Aorta (tissue), 5 donors: ENCODE data around the gene ENOX1. TPM values are rescaled to one million over a fixed set of nuclear protein-coding genes. Genes with fewer than 3 reads are reported as not detected.

Experiments used
- ATAC-seq: fragments of 200-7000 bp; cut with Tn5 transposase; one replicate; pipeline ENCODE4 v1.9.1; 2022; ENCODE audit warnings: moderate library complexity; ENCODE audit not compliant: low FRiP score
- DNase-seq, 2 donors: peaks; one replicate each; pipeline ENCODE4 v3.0.0-alpha.2; 2020
- H3K27ac ChIP-seq, 2 donors: one replicate each; pipeline ENCODE4 v1.5.1; 2013; ENCODE audit warnings: low read length in 2 of 2, mild to moderate bottlenecking in 2 of 2, moderate library complexity in 2 of 2, control low read depth in 1 of 2, inconsistent platforms in 1 of 2, low read depth in 1 of 2
- H3K27me3 ChIP-seq, 2 donors: one replicate each; pipeline ENCODE4 v1.6.1; 2013; ENCODE audit warnings: control low read depth in 1 of 2, low read length in 1 of 2, mild to moderate bottlenecking in 1 of 2, moderate library complexity in 1 of 2; ENCODE audit not compliant: insufficient read depth in 2 of 2, control insufficient read depth in 1 of 2
- H3K36me3 ChIP-seq, 2 donors: one replicate each; pipeline ENCODE4 v1.6.1; 2013; ENCODE audit warnings: control low read depth in 1 of 2, low read length in 1 of 2, mild to moderate bottlenecking in 1 of 2; ENCODE audit not compliant: insufficient read depth in 2 of 2, control insufficient read depth in 1 of 2
- H3K4me1 ChIP-seq, 2 donors: one replicate each; pipeline ENCODE4 v1.6.1; 2013; ENCODE audit warnings: low read length in 2 of 2, control low read depth in 1 of 2, mild to moderate bottlenecking in 1 of 2, moderate library complexity in 1 of 2; ENCODE audit not compliant: insufficient read depth in 2 of 2, control insufficient read depth in 1 of 2
- H3K4me3 ChIP-seq, 2 donors: one replicate each; pipeline ENCODE4 v1.5.1; 2013; ENCODE audit warnings: low read length in 2 of 2, control low read depth in 1 of 2, mild to moderate bottlenecking in 1 of 2
- H3K9me3 ChIP-seq: one replicate; pipeline ENCODE4 v1.6.1; 2013; ENCODE audit warnings: mild to moderate bottlenecking, low read length; ENCODE audit not compliant: control insufficient read depth
- WGBS, 2 donors: extraction: QIAGEN DNeasy Blood & Tissue Kit; methylation state at CpG; one replicate each; pipeline ENCODE4 v1.1.7; 2013; 5-methylcytosine and 5-hydroxymethylcytosine counted together
- intact Hi-C, 2 donors: fragments of 100-400 bp; cut with DNase I; formaldehyde crosslinking; loops; one replicate each; pipeline versions ENCODE4 v1.14.2 to v1.15.0; 2022
- polyA plus RNA-seq, 2 donors: library from polyadenylated mRNA; stranded (reverse); fragments of 200-250 nt; gene quantifications; one replicate each; pipeline ENCODE4 v1.2.3, GENCODE V29; 2013
- total RNA-seq, 2 donors: library from RNA; stranded (reverse); fragmentation: NEBNext Ultra II Directional; extraction: Animal tissue kit (Norgen Biotek cat#: 25700); gene quantifications; one replicate each; pipeline ENCODE4 v1.2.1, GENCODE V29; 2021
- donor health status: healthy with polysubstance abuse.
- donor health status: Bipolar disorder and iron deficiency.
- donor health status: DM: no; HTN: no; CAD: no.
- donor health status: DM: no; HTN: no; CAD: no.
- donor health status: DM: yes; HTN: yes; CAD: no.

The ENOX1 gene
- total and polyA plus RNA-seq, 4 donors = 0.15 to 2.2 (median 1.4) TPM; not detected in 1

DNA sequence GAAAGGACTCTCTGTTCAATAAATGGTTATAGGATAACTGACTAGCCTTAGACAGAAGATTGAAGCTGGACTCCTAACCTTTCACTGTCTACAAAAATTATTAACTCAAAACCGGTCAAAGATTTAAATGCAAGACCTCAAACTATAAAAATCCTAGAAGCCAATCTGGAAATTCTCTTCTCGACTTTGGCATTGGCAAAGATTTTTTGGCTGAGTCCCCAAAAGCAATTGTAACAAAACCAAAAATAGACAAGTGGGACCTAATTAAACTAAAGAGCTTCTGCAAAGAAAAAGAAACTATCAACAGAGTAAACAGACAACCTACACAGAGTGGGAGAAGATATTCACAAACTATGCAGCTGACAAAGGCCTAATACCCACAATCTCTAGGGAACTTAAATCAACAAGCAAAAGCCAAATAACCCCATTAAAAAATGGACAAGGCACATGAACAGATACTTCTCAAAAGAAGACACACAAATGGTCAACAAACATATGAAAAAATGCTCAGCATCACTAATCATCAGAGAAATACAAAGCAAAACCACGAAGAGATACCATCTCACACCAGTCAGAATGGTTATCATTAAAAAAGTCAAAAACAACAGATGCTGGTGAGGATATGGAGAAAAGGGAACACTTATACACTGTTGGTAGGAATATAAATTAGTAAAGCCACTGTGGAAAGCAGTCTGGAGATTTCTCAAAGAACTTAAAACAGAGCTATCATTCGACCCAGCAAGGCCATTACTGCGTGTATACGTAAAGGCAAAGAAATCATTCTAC lies 497.1 kb downstream of the ENOX1 start:
- Histone ChIP-seq H3K4me1 (no peaks in the 10 kb centered on the region), H3K36me3 (no peaks in the 10 kb centered on the region), H3K9me3 (no peaks in the 10 kb centered on the region), H3K4me3 (no peak overlapping the region), H3K27ac (no peak overlapping the region), H3K27me3 (no peaks in the 10 kb centered on the region)
- 63 to 65% methylated on average over 6 of the region's 6 CpGs for WGBS, 2 donors
- DNase-seq (no peak), ATAC-seq (no peak)
- intact Hi-C loops = no loop called here

DNA sequence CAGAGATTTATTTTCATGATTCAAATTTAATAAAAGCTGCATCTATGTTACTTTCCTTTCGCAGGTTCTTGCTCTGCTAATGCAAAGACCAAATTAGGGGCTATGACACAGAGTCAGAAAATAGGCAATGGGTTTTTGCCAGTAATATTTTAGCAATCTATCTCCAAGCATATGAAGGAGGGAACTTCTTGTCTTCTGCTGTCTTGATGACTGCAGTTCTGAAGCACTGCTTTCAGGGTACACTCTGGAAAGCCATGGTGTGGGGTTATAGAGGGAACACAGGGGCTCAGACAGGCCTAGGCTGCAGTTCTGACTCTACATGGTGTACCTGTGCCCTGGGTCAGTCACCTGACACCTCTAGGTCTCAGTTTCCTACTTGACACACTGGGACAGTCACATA lies 500.0 kb downstream of the ENOX1 start:
- Histone ChIP-seq H3K4me1 (no peaks in the 10 kb centered on the region), H3K9me3 (no peaks in the 10 kb centered on the region), H3K27me3 (no peaks in the 10 kb centered on the region), H3K27ac (no peak overlapping the region), H3K4me3 (no peak overlapping the region), H3K36me3 (no peaks in the 10 kb centered on the region)
- intact Hi-C loops = no loop called here
- DNase-seq (no peak), ATAC-seq (no peak)
- WGBS, 2 donors = 86 to 93% methylated on average over 1 of the region's 1 CpG

DNA sequence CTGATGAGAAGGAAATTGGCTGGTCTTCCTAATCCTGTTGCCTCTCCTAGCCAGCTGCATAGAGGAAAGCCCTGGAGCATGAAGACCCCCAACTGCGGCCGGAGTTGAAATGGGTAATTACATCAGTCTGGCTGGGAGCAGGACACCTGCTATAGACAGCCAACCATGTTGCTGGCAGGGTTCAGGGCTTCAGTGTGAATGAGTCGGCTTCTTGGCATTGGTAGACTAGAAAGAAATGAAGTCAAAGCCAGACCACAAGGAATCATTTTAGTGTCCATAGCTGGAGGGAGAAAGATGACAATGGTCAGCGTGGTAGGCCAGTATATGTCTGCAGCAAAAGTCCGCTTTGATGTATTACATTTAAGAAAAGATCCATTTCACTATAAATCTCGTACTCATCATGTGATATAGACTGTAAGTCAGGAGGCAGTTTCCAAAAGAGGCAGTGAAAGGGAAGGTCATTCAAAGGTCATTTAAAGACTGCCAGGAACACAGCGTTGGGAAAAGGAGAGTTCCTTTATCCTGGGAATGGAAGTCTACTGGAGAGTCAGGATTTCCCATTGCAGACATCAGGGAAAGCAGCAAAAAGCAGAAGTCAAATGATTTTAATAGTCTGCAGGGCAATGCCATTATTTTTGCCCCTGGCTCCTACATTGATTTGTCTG lies 500.7 kb downstream of the ENOX1 start:
- H3K4me1 ChIP-seq = no peaks in the 10 kb centered on the region
- DNase-seq (no peak), ATAC-seq (no peak)
- H3K27ac ChIP-seq = no peak overlapping the region
- no peaks in the 10 kb centered on the region for H3K9me3 ChIP-seq
- 48 to 57% methylated on average over 7 of the region's 7 CpGs for WGBS, 2 donors
- no peaks in the 10 kb centered on the region for H3K36me3 ChIP-seq
- no peak overlapping the region for H3K4me3 ChIP-seq
- intact Hi-C loops = no loop called here
- no peaks in the 10 kb centered on the region for H3K27me3 ChIP-seq

DNA sequence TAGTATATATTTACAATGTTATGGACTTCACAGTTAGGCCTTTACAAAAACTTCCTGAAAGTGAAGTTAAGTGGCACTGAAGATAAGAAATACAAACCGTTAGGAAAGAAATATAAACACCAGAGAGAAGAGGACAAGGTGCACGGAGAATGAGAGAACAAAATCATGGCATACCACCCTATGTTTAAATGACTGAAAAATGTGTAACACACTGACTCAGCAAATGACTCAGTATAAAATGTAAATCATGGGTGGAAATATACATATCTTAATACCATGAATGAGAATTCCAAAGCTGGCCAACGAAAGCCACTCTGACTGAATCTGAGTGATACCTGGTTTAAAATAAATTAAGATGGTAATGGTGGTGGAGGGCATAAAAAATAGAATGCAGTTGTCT lies 502.6 kb downstream of the ENOX1 start:
- intact Hi-C loops = no loop called here
- DNase-seq = no peak
- Histone ChIP-seq H3K4me3 (no peak overlapping the region), H3K27ac (no peak overlapping the region), H3K36me3 (no peaks in the 10 kb centered on the region), H3K9me3 (no peaks in the 10 kb centered on the region), H3K4me1 (no peaks in the 10 kb centered on the region), H3K27me3 (no peaks in the 10 kb centered on the region)
- no peak for ATAC-seq
- WGBS, 2 donors = 77 to 82% methylated on average over 3 of the region's 3 CpGs

DNA sequence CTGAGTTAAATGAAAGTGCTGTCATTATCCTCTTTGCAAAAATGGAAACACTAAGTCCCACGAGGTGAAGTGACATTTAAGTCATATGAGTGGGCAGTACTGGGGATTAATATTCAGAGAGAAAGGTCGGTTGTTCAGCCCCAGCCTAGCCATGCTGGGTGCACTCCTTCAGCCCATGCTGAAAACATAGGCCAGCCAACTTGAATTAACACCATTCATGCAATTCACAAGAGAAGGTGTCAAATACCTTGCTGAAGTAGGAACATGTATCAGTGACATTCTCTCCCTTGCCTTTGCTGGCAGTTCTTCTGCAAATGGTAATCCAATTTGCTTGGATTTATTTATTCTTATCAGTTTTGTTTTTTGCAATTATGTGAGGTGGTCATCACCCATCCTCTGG lies 507.1 kb downstream of the ENOX1 start:
- intact Hi-C loops = no loop called here
- no peak for ATAC-seq

DNA sequence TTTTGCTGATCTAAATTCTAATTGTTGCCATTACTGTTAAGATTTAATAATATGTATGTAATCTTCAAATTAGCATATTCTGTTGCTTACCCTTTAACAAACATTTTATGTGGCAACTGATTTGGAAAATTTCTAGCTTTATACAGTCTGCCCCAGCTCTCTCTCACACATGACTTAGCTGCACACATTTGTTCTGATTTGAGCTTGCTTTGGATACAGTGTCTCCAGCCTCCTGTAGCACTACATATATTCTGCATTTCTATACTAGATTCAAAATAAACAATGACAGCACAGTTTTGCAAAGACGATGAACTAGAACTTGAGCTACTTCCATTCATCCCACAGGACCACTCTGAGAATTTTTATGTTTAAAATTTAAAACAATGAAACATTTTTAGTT lies 508.6 kb downstream of the ENOX1 start:
- 50 to 60% methylated on average over 1 of the region's 1 CpG for whole genome bisulfite sequencing, 2 donors
- Histone ChIP-seq H3K9me3 (no peaks in the 10 kb centered on the region), H3K4me3 (no peak overlapping the region), H3K36me3 (no peaks in the 10 kb centered on the region), H3K27ac (no peak overlapping the region), H3K4me1 (peaks cover 0 to 2% of the 10 kb centered on the region in 2 donors), H3K27me3 (no peaks in the 10 kb centered on the region)
- DNase-seq (no peak), ATAC-seq (no peak)
- intact Hi-C loops = no loop called here

More for the DNA sequence above, 507.1 kb downstream of the ENOX1 start:
- Histone ChIP-seq H3K9me3 (no peaks in the 10 kb centered on the region), H3K27ac (no peak overlapping the region), H3K4me1 (peaks cover 0 to 2% of the 10 kb centered on the region in 2 donors), H3K27me3 (no peaks in the 10 kb centered on the region), H3K4me3 (no peak overlapping the region), H3K36me3 (no peaks in the 10 kb centered on the region)
- no peak for DNase-seq
- WGBS, 2 donors = 72 to 77% methylated on average over 2 of the region's 2 CpGs

- intact Hi-C loops = no loop called here
- no peaks in the 10 kb centered on the region for H3K9me3 ChIP-seq
- H3K4me3 ChIP-seq = no peak overlapping the region
- H3K36me3 ChIP-seq = no peaks in the 10 kb centered on the region
- no peak for ATAC-seq
- no peak overlapping the region for H3K27ac ChIP-seq
- no peaks in the 10 kb centered on the region for H3K27me3 ChIP-seq
- no peak for DNase-seq
- 94 to 96% methylated on average over 3 of the region's 3 CpGs for WGBS, 2 donors
- peaks cover 0 to 2% of the 10 kb centered on the region in 2 donors for H3K4me1 ChIP-seq
Observed at GRCh38 chr13:43277142-43277541, 509.6 kb downstream of the ENOX1 start.

DNA sequence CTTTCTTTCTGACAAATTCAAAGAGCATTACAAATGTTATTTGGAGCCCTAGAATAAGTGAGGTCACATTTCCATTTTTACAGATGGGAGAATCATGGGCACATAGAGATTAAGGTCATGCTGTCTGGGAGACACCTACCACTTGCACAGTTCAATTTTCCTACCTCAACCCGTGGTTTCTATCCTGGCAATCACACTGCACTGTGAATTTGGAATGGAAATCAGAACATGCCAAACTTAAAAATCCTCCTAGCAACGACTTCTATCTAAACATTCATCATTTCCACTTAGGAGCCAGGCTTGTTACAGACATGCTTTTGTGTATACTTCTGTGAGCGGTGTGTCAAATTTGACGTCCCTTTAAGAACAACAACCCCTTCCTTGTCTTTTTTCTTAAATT lies 511.9 kb downstream of the ENOX1 start:
- no peak overlapping the region for H3K27ac ChIP-seq
- DNase-seq (no peak), ATAC-seq (no peak)
- H3K9me3 ChIP-seq = no peaks in the 10 kb centered on the region
- H3K36me3 ChIP-seq = no peaks in the 10 kb centered on the region
- WGBS, 2 donors = 19 to 24% methylated on average over 4 of the region's 4 CpGs
- no peaks in the 10 kb centered on the region for H3K27me3 ChIP-seq
- no peak overlapping the region for H3K4me3 ChIP-seq
- intact Hi-C loops = no loop called here
- H3K4me1 ChIP-seq = peaks cover 3% of the 10 kb centered on the region in 2 donors

DNA sequence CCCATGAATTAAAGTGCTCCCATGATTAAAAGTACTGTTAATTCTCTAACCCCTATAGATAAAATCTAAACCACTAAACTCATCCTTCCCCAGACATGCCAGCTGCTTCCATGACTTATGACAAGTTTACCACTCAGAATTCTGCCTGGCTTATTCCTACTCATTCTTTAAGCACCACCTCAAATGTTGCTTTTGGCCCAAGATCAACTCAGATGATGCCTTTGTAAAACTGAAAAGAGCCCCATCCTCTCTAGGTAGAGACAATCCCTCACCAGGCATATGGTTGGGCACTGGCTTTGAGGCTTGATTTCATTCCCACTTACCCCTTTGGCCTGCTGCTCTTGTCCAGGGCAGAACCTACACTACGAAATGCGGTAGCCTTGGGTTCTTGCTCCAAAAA lies 513.4 kb downstream of the ENOX1 start:
- H3K27ac ChIP-seq = no peak overlapping the region

More for the DNA sequence above, 513.4 kb downstream of the ENOX1 start:
- Histone ChIP-seq H3K4me3 (no peak overlapping the region), H3K27me3 (no peaks in the 10 kb centered on the region), H3K36me3 (no peaks in the 10 kb centered on the region), H3K4me1 (peaks cover 3 to 11% of the 10 kb centered on the region in 2 donors), H3K9me3 (no peaks in the 10 kb centered on the region)
- DNase-seq (no peak), ATAC-seq (no peak)
- intact Hi-C loops = no loop called here
- 96 to 99% methylated on average over 2 of the region's 2 CpGs for WGBS, 2 donors
